Stimulated activated CD8-positive, alpha-beta memory T cell treated with anti-CD3 and anti-CD28 coated beads, Interleukin-15, amount 100 ng/mL, for 4 hours (primary cell): ENCODE measurements around the gene CCDC12.
"Not testable (repeated sequence)": the region's sequence is repeated elsewhere in the genome, so short reads cannot be mapped to it uniquely, and the experiment has no call there.

Source experiments
- DNase-seq, 2 donors: peaks; one replicate each; pipeline ENCODE4 v3.0.0-alpha.2; 2020; ENCODE audit warnings: low read depth in 2 of 2

CCDC12 gene

DNA sequence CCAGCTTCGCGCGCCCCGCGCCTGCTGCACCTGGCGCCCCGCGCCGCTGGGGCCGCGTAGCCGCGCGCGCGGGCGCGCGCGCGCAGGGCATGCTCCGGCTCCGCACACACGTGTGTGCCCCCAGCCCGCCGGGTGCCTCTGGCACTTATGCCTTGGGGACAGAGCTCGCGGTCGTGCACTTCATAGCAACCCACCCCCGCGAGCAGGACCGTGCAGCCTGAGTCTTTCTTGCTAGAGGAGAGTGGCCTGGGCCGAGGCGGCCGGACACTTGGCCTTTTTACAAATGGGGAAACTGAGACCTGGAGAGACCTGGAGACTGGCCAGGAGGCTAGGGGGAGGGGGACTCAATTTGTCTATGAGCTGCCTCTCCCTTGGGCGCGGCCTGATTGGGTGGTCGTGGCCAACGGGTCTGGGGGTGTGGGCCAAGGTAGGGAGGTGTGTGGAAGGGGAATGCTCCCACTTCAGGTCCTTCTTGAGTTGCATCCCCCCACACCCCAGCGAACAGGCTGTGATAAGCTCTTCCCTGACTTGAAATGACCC, 3.5 kb upstream of the CCDC12 start:
- DNase-seq, result no peak

- peak; percentile 92 to 93 for DNase-seq
Observed at GRCh38 chr3:46978985-46979944, 2.7 kb upstream of the CCDC12 start, which contains the start of gene NBEAL2. TSS of gene NBEAL2 (plus strand) at chr3:46979666. CDS start at chr3:46979862, 196 bp downstream.

GRCh38 chr3:46978381-46978780, 1.8 kb upstream of the CCDC12 start:
- no peak for DNase-seq

- no peak for DNase-seq
Observed at GRCh38 chr3:46977811-46978195, 1.3 kb upstream of the CCDC12 start.

DNA sequence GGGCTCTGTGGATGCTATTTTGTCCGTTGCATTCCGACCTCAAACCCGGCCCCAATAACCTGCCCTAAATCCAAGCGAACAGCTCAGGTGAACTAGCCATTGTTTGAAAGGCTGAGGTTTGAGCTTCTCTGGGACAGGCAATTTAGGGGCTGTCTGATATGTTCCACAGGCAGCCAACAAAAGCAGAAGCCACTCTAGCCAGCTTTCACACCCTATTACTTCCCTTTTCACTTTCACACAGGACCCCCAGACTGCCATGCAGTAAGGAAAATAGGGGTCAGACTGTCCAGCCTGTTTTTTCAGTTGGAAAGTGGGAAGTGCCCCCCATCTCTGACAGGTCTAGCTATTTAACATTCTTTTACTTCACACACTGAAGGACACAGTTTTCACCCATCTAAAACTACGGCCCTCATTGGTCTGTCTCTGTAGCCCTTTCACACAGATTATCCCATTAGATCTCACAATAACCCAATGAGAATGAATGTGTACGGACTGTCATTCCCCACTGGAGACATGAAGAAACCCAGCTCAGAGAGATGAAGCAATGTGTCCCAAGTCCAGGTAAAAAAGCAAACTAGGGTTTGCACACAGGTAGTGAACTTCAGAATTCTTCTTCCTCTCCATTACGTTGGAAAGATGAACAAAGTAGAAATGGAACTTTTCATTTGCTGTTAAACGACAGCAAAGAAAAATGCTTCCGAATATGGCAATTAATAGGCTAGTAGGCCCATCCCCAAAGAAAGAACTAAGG, 1.9 kb downstream of the CCDC12 start:
- DNase-seq, result no peak

- DNase-seq, result no peak
Observed at GRCh38 chr3:46972396-46972795, 4.1 kb downstream of the CCDC12 start.

- no peak for DNase-seq
Observed at GRCh38 chr3:46971742-46972141, 4.8 kb downstream of the CCDC12 start.

DNA sequence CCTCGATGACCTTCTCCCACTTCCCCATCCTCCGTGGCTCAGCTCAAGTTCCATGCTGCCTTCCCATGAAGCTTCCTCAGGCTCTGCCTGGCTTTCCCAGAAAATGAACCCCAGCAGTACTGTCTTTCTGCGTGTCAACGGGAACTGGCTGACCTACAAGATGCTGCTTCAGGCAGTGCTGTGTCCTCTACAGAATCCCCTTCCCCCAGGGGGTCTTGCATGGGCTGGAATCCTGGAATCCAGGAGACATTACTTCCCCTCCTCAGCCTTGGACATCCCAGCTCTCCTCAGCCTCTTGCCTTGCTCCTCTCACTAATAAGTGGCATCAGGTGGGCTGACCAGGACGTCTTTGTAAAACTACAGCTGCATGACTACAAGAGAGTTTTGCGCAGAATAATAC, 5.4 kb downstream of the CCDC12 start:
- no peak for DNase-seq

DNA sequence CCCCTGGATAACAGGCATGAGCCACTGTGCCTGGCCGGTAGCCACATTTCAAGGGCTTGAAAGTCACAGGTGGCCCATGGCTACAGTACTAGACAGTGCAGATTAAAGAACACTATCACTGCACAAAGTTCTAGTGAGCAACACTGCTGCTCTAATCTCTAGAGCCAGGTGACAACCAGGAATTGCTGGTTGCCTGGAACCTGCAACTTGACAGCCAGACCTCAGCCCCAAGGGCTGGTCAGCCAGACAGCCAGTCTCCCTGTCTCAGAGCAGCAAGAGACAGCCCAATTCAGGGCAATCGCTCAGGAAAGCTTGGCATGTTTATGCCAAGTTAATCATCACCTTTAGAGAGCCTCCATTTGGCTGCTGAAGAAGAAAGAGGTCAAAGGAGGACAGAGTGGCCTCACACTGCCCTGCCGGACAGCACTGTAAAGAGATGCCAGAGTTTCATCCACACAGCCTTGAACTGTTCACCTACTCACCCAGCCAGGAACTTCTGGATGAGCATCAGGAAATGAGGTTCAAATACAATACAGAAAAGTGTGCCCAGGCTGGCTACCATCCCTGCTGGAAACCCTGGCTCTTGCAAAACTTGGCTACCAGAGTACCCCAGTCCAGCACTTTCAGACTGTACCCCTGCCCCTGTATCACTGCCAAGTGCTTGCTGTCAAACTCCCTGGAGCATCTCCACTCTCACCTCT, 6.0 kb downstream of the CCDC12 start:
- no peak for DNase-seq

DNA sequence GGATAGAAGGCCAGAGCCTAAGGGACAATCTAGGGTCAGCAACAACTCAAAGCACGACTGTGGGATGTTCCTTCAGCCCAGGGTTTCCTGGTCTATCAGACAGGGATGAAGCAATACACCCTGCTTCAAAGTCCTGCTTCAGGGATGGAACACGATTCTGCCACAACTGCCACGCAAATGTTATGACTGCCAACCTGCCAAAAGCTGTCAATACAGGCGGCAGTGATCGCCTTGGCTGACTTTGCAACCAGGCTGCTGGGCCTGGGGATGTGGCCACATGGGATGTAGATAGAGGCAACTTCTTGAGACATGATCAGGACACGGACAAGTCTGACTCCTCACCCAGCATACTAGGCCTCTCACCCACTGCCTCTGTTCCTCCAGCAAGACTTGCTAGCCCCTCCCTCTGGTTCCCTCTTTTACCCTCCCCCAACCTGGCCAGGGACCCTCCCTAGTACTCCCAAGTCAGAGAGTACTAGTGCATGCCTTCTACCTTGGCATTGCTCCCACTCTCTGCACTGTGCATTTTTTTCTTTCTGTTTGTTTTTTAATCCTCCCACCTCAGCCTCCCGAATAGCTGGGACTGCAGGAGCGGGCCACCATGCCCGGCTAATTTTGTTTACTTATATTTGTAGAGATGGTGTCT, 7.6 kb downstream of the CCDC12 start:
- DNase-seq, result no peak

DNA sequence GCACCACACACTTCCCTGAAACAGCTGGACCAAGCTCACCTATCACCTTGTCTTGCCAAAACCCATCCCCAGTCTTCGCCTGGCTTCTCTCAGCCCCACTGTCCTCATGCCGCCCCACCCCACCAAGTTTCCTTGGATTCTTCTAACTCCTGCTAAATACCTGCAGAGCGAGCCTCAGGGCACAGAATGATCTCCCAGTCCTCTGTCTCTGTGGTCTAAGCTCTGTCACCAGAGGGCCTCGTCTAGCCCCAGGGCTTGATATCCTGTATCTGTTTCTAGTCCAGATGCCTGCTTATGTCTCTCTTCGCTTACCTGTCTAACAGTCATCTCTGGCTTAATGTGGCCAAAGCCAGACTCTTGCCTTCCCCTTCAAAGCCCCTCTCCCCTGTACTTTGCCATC, 9.7 kb downstream of the CCDC12 start:
- DNase-seq, result no peak

DNA sequence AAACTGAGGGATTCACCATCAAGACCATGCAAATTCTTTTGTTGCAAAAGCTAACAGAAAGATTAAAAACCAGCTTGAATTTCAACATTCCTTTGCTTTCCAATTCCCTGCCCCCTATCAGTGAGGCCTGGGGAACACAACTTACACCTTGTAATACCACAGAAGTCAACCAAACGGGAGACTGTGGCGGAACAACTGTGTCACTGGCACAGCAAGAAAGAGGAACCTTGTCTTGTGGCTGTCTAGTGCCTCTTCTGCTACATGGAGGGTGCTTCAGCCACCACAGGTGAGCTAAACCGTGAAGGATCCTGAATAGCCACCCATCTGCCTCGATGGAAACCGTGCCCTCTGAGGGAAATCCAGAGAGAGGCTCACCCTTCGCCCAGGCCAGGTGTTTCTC, 11.4 kb downstream of the CCDC12 start:
- no peak for DNase-seq

DNA sequence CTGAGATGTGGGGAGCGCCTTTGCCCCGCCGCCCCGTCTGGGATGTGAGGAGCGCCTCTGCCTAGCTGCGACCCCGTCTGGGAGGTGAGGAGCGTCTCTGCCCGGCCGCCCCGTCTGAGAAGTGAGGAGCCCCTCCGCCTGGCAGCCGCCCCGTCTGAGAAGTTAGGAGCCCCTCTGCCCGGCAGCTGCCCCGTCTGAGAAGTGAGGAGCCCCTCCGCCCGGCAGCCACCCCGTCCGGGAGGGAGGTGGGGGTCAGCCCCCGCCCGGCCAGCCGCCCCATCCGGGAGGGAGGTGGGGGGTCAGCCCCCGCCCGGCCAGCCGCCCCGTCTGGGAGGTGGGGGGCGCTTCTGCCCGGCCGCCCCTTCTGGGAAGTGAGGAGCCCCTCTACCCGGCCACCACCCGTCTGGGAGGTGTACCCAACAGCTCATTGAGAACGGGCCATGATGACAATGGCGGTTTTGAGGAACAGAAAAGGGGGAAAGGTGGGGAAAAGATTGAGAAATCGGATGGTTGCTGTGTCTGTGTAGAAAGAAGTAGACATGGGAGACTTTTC, 12.4 kb downstream of the CCDC12 start:
- not testable (repeated sequence) for DNase-seq

DNA sequence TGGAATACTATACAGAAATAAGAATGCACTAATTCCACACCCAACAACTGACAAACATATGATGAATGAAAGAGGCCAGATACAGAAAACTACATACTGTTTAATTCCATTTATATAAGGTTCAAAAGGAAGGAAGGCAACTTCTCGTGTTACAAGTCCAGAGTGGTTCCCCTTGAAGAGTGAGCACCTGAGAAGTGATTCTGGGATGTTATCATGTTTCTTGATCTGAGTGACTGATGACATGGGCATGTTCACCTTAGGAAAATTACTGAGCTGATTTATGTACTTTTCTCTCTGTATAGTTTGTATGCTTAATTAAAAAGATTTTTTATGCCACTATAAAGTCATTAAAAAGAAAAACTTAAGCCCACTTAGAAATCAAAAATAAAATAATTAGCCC, 13.6 kb downstream of the CCDC12 start:
- DNase-seq, result no peak

DNA sequence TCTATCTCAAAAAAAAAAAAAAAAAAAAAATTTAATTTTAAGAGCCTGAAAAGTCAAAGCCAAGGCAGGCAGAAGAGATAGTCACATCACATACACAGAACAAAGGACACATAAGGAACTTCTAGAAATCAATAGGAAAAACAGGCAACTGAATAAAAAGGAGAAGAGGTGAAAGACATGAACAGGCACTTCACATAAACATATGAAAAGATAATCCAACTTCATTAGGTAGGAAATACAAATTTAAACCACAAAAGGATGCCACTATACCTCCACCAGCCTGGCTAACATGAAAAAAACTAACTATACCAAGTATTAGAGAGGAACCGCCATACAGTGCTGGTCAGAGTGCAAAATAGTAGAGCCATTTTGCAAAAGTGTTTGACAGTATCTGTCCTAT, 14.1 kb downstream of the CCDC12 start:
- DNase-seq, result no peak

GRCh38 chr3:46960835-46961234, 15.7 kb downstream of the CCDC12 start:
- no peak for DNase-seq

DNA sequence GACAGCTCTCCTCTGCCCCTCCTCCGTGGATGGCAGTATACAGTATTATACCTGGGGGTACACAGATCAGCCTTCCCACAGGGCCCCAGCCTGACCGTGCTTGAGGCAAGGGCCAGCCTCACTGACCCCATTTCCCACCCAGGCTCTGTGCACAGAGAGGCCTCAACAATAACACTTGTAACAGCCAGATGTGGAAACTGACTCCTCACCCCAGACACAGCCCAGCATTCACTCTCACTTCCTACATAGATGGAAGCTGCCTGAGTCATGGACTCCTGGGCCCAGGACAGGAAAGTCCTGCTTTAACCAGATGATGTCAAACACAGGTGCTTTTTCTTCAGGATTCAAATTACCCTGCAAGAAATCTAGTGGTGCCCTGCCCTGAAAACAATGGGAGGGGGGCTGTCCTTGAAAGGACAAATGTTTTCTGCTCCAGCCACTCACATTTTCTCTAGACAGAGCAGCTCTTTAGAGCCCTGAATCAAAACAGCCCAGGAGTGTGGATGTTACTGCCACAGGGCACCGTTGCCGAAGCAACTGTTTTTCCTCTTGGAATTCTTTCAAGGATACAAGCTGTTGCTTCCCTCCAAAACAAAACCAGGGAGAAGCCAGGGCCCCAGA, 16.4 kb downstream of the CCDC12 start:
- no peak for DNase-seq

DNA sequence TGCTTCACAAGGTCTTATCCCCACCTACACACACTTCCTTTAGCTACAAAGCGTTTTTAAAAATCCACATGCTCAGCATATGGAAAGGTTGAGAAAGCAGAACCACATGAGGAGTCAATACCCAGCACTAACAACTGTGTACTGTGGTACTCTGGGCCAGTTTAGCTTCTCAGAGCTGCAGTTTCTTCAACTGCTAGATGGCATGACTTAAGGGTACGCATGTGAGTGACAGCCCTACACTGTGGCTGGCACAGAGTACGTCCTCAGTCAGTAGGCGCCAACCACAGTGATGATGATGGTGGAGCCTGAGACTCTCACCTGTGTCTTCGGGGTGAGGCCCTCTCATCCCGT, 17.4 kb downstream of the CCDC12 start:
- DNase-seq, result peak; percentile 38 to 62

DNA sequence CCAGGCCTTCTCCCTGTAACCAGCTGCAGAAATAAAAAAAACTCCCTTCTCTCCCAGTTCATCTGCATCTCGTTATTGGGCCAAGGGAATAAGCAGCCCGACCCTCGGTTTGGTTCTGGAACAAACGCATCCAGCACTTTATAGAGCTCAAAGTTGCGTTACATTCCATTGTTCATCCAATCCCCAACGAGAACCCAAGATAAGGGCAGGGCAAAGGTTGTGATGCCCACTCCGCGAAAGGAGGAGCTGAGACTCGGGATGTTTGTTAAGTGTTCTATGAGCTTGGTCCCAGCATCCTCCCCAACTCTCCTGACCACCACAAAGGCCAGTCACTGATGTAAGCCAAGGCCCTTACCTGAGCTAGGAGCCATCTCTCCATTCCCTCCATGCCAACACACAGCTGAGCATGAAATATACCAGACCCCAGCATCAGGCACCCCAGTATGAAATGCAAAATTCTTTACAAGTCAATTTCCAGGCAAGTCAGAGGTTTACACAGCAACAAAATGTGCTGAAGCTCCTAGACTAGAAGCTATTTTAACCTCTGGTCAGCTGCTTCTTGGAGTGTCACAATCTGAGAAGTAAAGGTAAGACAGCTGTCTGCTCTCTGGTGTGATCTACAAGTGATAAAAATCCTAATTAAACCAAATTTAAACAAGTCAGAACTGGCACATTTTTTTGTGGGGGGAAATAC, 17.9 kb downstream of the CCDC12 start:
- DNase-seq, result no peak
